ENCODE measurements around the gene PCNT.

The PCNT gene

GRCh38 chr21:46468108-46468774, 144.3 kb downstream of the PCNT start:
- Histone ChIP-seq H3K4me1 (ENCODE audit: low read length) (no peaks in the 10 kb centered on the region), H3K4me3 (ENCODE audit: low read length) (no peak overlapping the region), H3K27ac (ENCODE audit: low read length) (no peak overlapping the region), H3K9me3 (ENCODE audit: insufficient read depth, low read length) (no peaks in the 10 kb centered on the region), H3K4me2 (ENCODE audit: low read length) (no peak overlapping the region), H3K27me3 (ENCODE audit: low read depth, low read length) (no peaks in the 10 kb centered on the region), H3K79me2 (ENCODE audit: low read length) (0 out of 2 replicates have a peak, but pooled peaks cover 2% of the 10 kb centered on the region), H4K20me1 (ENCODE audit: insufficient read depth, low read length) (no peaks in the 10 kb centered on the region), H3K36me3 (replicated peaks; ENCODE audit: low read depth, low read length) (no peaks in the 10 kb centered on the region), H2AFZ (ENCODE audit: low read depth, low read length) (no peak overlapping the region), H3K9ac (ENCODE audit: low read length) (no peak overlapping the region)
- TF ChIP-seq CTCF (IDR thresholded peaks at IDR 0.05; ENCODE audit: low read depth, low read length): no peak
- TF ChIP-seq EZH2phosphoT487 (IDR thresholded peaks at IDR 0.05; ENCODE audit: low read depth): no peak

- no peak overlapping the region for H2AFZ ChIP-seq (ENCODE audit: low read depth, low read length)
- H3K27ac ChIP-seq (ENCODE audit: low read length): no peak overlapping the region
- peaks cover 4% of the 10 kb centered on the region; the same call in 1 of the 2 replicates for H4K20me1 ChIP-seq (ENCODE audit: insufficient read depth, low read length)
- H3K9ac ChIP-seq (ENCODE audit: low read length): no peak overlapping the region
- H3K4me3 ChIP-seq (ENCODE audit: low read length): no peak overlapping the region
- TF ChIP-seq CTCF (IDR thresholded peaks at IDR 0.05; ENCODE audit: low read depth, low read length) (no peak), EZH2phosphoT487 (IDR thresholded peaks at IDR 0.05; ENCODE audit: low read depth) (no peak)
- peaks cover 7% of the 10 kb centered on the region for H3K4me1 ChIP-seq (ENCODE audit: low read length)
- no peaks in the 10 kb centered on the region for H3K9me3 ChIP-seq (ENCODE audit: insufficient read depth, low read length)
- H3K79me2 ChIP-seq (ENCODE audit: low read length): 0 out of 2 replicates have a peak, but pooled peaks cover 2% of the 10 kb centered on the region
- H3K4me2 ChIP-seq (ENCODE audit: low read length): no peak overlapping the region
- H3K27me3 ChIP-seq (ENCODE audit: low read depth, low read length): no peaks in the 10 kb centered on the region
- no peaks in the 10 kb centered on the region for H3K36me3 ChIP-seq (replicated peaks; ENCODE audit: low read depth, low read length)
Measured at GRCh38 chr21:46469275-46469674, 145.3 kb downstream of the PCNT start.

GRCh38 chr21:46471514-46471913, 147.6 kb downstream of the PCNT start:
- H3K27ac ChIP-seq (ENCODE audit: low read length): no peak overlapping the region
- no peak for TF ChIP-seq EZH2phosphoT487 (IDR thresholded peaks at IDR 0.05; ENCODE audit: low read depth)
- no peak for TF ChIP-seq CTCF (IDR thresholded peaks at IDR 0.05; ENCODE audit: low read depth, low read length)
- H3K36me3 ChIP-seq (replicated peaks; ENCODE audit: low read depth, low read length): no peaks in the 10 kb centered on the region
- H3K27me3 ChIP-seq (ENCODE audit: low read depth, low read length): no peaks in the 10 kb centered on the region
- H3K79me2 ChIP-seq (ENCODE audit: low read length): peaks cover 5% of the 10 kb centered on the region; the same call in 1 of the 2 replicates
- H3K4me1 ChIP-seq (ENCODE audit: low read length): peaks cover 17% of the 10 kb centered on the region
- no peak overlapping the region for H3K9ac ChIP-seq (ENCODE audit: low read length)
- H3K9me3 ChIP-seq (ENCODE audit: insufficient read depth, low read length): no peaks in the 10 kb centered on the region
- H4K20me1 ChIP-seq (ENCODE audit: insufficient read depth, low read length): peaks cover 4% of the 10 kb centered on the region; the same call in 1 of the 2 replicates
- no peak overlapping the region for H2AFZ ChIP-seq (ENCODE audit: low read depth, low read length)
- H3K4me3 ChIP-seq (ENCODE audit: low read length): no peak overlapping the region
- no peak overlapping the region for H3K4me2 ChIP-seq (ENCODE audit: low read length)

DNA sequence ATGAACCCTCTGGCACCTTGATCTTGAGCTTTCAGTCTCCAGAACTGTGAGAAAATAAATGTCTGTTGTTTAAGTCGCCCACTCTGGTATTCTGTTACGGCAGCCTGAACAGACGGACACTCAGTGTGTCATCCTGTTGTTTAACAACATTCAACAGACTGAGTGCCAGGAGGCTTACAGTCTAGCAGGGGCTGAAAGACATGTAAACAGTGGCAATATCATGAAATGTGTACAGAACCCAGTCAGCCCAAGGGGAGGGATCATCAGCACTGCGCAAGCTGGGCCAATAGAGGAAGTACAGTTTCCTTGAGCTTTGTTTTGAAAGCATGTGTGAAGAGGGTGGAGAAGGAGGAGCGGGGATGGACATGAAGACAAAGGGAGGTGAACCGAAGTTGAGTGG, 148.3 kb downstream of the PCNT start:
- no peak for TF ChIP-seq CTCF (IDR thresholded peaks at IDR 0.05; ENCODE audit: low read depth, low read length)
- no peak for TF ChIP-seq EZH2phosphoT487 (IDR thresholded peaks at IDR 0.05; ENCODE audit: low read depth)
- H4K20me1 ChIP-seq (ENCODE audit: insufficient read depth, low read length): peaks cover 4% of the 10 kb centered on the region; the same call in 1 of the 2 replicates
- no peaks in the 10 kb centered on the region for H3K36me3 ChIP-seq (replicated peaks; ENCODE audit: low read depth, low read length)
- no peaks in the 10 kb centered on the region for H3K9me3 ChIP-seq (ENCODE audit: insufficient read depth, low read length)
- no peaks in the 10 kb centered on the region for H3K27me3 ChIP-seq (ENCODE audit: low read depth, low read length)
- no peak overlapping the region for H2AFZ ChIP-seq (ENCODE audit: low read depth, low read length)
- no peak overlapping the region for H3K9ac ChIP-seq (ENCODE audit: low read length)
- no peak overlapping the region for H3K4me3 ChIP-seq (ENCODE audit: low read length)
- no peak overlapping the region for H3K4me2 ChIP-seq (ENCODE audit: low read length)
- H3K4me1 ChIP-seq (ENCODE audit: low read length): peaks cover 17% of the 10 kb centered on the region
- no peak overlapping the region for H3K27ac ChIP-seq (ENCODE audit: low read length)
- H3K79me2 ChIP-seq (ENCODE audit: low read length): peaks cover 5% of the 10 kb centered on the region; the same call in 1 of the 2 replicates

All from OCI-LY3 (cell line).